GM21723 (cell line): Measurements from ENCODE around the gene MAP1LC3A.
A peak's percentile ranks its signal among the peaks of the same experiment; 100 is the strongest.

Experiments used
- ATAC-seq: cut with Tn5 transposase; IDR thresholded peaks from one replicate; pipeline ENCODE4 v1.9.1; 2021; ENCODE audit warnings: mild to moderate bottlenecking, moderate library complexity; ENCODE audit not compliant: unreplicated experiment

MAP1LC3A gene

DNA sequence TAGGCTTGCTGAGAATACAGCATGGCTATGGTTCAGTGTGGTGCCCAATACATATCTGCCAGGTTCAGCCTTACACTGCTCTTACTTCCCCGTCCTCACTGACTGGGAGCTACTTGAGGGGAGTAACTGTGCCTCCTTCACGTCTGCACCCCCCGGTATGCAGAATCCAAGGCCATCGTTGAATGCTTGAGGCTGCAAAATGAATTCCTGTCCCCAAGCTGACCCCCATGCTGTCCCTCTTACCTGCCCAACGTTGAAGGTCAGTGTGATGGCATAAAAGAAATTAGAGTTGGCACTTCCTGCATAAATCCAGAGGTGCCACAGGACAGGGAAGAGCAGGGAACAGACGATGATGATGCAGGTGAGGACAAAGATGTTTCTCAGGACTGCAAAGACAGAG lies 16.3 kb downstream of the MAP1LC3A start:
- no peak for ATAC-seq

GRCh38 chr20:34575271-34575670 lies 16.8 kb downstream of the MAP1LC3A start:
- ATAC-seq, result no peak

GRCh38 chr20:34575756-34576155 lies 17.2 kb downstream of the MAP1LC3A start:
- no peak for ATAC-seq

DNA sequence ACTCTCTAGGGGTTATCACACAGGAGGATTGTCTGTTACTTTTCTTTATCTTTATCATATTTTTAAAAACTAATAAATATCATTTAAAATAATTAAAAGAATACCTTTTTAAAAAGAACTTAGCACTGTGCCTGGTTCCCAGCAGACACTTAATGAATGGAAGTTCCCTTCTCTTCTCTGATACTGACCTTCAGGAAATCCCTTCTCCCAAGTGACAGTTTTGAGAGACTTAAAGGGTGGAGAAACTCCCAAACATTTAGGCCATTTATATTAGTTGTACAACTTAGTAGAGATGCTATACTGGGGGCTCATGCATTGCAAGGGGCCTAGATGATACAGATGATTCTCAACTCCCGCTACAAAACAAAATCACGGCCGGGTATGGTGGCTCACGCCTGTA lies 18.5 kb downstream of the MAP1LC3A start:
- ATAC-seq, result no peak

DNA sequence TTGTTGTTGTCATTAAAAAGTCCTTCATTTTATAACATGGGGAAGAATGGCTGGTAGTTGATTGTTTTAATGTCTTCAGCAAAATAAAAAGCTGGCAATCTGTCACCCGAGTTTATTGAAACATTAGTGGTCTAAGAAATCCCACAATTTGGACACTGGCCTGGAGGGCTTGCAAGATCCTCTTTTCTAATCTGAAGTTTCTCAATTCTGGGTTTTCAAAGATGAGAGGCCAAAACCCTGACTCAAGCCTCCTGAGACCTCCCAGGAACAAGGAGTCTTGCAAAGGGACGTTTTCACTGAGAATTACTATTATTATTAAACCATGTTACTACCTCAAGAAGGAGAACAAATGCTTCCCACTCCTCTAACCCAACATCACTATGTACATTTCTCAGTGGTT lies 19.5 kb downstream of the MAP1LC3A start:
- ATAC-seq, result no peak

DNA sequence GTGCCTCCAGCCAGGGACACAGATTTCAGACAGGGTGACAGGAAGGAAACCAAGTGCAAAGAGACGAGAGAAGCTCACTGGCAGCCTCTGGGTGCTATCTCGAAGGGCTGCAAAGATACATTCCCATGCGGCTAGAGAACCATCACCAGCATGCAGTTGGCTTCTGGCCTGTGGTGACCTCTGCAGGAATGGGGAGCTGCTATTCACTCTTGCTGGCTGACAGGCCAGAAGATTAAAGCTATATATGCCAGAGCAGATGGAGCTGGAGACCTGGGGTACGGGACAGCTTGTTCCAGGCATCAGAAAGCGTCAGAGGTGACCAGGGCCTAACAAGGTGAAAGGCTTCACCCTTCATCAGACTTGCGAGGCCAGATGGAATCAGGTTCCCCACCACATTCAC lies 20.0 kb downstream of the MAP1LC3A start:
- no peak for ATAC-seq

DNA sequence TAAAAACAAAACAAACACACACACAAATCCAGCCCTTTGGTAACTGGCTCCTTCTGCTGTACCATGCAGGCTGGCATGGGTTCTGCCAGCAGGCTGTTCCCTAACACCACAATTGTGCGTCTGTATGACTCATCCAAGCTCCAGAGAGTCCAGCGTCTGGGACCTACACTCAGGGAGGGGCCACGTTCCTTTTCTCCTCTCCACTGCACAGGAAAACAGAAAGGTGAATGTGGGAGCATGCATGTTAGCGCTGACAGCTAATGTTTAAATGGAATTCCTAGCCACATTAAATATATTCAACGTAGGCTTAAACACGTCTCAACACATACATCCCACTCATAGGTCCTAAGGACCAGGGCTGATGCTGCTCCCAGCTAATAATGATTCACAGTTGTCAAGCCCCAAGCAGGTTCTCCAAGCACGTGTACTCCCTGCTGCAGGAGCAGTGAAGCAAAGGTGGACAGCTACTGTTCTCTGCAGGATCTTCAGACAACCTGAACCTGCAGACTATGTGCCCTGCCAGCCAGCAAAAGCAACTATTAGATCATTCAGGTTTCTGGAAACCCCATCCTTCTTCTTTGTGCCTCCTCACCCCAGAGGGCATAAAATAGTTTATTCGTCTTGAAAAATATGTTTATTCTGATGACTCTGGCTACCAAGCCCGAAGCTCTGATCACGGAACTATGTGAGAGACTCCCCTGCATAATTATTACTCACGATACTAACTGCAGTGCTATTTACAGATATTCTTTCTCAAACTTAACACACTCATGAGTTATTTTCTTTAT lies 20.9 kb downstream of the MAP1LC3A start:
- no peak for ATAC-seq

DNA sequence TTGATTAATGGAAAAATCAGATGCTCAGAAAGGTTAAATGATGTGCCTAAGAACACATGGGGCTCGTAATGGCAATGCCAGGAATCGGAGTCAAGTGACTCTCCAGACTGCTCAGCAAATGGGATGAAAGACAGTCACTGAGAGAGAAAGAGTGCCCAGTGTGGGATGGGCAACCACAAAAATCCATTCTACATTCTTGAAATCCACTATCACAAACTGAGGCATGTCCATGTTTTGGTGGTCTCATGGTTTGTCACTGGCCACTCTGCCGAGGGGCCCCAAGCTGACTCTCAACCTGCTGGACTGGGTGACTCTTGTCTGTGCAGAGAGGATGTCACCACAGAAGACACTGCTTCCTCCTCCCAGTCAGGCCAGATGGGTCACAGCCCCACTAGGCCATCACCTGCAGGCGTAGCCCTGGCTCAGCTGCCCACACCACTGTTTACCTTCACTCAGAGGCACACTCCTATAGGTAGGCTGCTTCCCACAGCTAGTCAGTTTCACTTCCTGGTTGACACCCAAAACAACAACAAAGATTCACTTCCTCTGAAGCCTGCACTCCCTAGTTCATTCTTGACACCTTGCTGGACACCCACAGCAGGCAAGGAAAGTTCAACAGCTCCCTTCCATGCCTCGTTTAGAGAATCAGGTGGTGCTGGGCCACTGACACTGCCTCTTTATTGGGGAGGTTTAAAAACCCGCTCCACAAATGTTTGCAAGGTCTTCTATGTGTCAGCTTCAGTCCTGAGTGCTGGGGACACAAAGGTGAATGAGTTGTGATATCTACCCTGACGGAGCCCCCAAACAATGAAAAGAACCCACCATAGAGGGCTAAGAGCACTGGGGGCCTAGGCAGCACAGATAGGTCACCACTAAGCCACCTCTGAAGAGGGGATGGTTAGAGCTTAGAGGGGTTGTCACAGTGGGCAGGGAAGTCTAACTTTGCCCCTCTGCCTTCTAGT lies 21.7 kb downstream of the MAP1LC3A start:
- ATAC-seq, result peak; percentile 77

DNA sequence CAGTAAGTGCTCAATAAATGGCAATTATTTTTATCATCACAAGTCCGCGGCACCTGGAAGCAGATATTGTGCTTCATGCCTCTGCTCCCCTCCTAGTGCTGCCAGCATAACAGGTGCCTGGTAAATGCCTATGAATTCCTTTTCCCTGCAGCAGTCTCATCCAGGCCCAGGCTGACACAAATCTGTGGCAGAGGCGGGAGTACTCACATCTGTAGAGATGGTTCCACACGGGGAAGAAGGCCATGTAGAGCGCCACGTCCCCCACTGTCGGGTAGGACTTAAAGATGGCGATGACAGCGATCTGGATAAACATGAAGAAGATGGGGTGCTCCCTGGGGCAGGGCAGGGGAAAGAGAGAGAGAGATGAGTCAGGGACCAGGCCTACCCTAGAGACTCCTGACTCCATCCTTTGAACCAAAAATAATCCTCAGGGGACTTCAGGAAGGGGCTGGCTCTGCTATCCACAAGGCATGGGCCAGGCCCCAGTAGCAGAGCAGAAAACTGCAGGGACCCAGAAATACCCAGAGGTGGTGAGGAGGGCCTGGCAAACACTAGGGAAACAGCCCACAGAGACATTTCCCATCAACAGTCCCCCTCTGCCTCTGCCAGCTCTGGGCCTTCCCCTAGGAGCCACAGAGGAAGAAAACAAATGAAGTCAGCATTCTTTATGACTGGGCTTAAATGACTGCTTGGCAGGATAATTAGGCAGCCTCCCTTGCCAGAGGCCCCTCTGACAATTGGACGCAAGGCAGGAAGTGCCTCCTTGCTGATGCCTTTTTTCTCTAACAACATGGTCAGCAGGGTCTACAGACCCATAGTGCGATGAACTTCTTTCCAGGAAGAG lies 23.0 kb downstream of the MAP1LC3A start:
- peak; percentile 64 for ATAC-seq

DNA sequence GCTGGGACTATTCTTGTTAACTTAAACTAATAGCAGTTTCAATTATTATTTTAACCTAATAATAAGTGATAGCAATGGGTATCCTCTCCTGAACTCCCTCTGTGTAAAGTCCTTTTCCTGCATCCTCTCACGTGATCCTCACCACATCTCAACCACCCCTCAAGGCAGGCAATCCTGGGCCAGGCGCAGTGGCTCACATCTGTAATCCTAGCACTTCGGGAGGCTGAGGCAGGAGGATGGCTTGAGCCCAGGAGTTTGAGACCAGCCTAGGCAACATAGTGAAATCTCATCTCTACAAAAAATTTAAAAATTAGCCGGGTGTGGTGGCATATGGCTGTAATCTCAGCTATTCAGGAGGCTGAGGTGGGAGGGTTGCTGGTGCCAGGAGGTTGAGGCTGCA lies 23.7 kb downstream of the MAP1LC3A start:
- ATAC-seq, result no peak

GRCh38 chr20:34582911-34583310 lies 24.4 kb downstream of the MAP1LC3A start:
- ATAC-seq, result no peak

DNA sequence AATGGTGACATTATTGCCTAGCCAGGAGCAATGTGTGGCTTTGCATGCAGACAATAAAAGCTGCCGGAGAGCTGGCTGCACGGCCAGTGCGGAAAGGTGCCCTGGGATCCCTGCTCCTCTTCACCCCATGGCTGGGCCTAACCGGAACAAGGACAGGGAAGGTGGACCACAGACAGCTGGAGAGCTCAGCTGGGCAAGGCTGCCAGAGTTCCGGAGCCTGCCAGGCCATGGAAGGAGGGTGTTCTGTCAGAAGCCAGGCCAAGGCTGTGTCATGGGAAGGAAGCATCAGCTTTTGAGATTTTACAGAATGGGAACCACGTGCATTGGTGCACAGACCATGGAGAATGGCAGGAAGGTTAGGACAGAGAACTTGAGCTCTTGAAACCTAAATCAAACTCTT lies 25.0 kb downstream of the MAP1LC3A start:
- no peak for ATAC-seq

GRCh38 chr20:34585019-34585418 lies 26.5 kb downstream of the MAP1LC3A start:
- no peak for ATAC-seq

- no peak for ATAC-seq
Observed at GRCh38 chr20:34586488-34587163, 28.1 kb downstream of the MAP1LC3A start.

DNA sequence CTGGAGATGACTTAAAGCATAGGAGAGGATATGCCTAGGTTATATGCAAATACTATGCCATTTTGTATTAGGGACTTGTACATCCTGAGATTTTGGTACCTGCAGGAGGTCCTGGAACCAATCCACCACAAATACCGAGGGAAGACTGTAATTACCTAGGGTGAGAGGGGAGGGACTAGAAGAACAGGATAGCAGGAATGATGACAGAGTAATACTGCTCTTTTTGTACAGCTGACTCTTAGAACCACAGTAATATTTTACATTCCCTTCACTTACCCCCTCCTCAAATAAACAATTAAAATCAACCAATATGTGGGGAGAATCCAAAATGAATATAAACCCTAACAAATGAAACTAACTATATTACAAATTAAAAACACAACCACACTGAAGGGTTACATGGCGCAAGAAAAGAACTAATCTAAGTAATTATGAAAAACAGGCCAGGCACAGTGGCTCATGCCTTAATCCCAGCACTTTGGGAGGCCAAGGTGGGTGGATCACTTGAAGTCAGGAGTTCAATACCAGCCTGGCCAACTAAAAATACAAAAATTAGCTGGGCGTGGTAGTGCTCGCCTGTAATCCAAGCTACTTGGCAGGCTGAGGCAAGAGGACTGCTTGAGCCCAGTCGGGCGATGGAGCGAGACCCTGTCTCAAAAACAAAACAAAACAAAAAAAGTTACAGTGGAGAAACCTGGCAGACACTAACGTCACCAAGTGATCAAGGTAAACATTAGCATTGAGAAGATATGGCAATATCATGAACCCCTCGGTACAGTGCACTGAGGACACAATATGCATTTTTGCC lies 37.1 kb downstream of the MAP1LC3A start:
- no peak for ATAC-seq

GRCh38 chr20:34600892-34601653 lies 42.6 kb downstream of the MAP1LC3A start:
- no peak for ATAC-seq

- ATAC-seq, result no peak
Observed at GRCh38 chr20:34604980-34605788, 46.7 kb downstream of the MAP1LC3A start.

GRCh38 chr20:34607066-34607465 lies 48.5 kb downstream of the MAP1LC3A start:
- no peak for ATAC-seq
